Testis (tissue), 2 donors: ENCODE results near the gene PLEKHD1.

Source experiments
- POLR2A ChIP-seq: fragments of 450-650 bp; IDR thresholded peaks from one replicate; pipeline ENCODE4 v1.6.1; 2017; ENCODE audit warnings: antibody characterized with exemption, mild to moderate bottlenecking, moderate library complexity
- TF ChIP-seq, protein P1 (sequence below), 3 experiments: fragments of 450-650 bp in 2 of 3; fragments of 200-600 bp in 1 of 3; sonication (generic) in 1 of 3; IDR thresholded peaks; one replicate each; pipeline ENCODE4 v1.5.1; 2016 to 2019; ENCODE audit warnings: antibody characterized with exemption in 3 of 3, mild to moderate bottlenecking in 2 of 3, moderate library complexity in 1 of 3

DNA sequence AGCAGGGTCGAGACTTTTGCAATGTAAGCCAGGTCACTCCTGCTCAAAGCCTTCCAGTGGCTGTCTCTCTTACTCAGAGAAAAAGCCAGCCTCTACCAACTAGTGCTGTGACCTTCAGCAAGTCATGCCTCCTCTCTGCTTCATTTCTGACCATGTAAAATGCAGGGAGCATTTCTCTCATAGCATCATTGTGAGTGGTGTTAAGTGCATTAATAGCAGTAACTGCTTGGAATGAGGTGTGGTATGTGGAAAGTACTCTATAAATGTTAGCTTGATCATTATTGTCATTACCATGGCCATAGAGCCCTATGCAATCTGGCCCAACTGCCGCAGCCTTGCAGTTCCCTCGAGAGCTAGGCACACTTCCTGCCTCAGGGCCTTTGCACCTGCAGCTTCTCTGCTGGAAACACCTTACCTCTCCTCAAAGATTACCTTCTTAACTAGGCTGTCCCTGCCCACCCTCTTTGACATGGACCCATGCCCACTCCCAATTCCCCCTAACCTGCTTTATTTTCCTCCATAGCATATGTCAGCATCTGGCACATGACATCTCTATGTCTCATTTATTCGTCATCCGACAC, 10.9 kb downstream of the PLEKHD1 start:
- TF ChIP-seq, protein P1, sequence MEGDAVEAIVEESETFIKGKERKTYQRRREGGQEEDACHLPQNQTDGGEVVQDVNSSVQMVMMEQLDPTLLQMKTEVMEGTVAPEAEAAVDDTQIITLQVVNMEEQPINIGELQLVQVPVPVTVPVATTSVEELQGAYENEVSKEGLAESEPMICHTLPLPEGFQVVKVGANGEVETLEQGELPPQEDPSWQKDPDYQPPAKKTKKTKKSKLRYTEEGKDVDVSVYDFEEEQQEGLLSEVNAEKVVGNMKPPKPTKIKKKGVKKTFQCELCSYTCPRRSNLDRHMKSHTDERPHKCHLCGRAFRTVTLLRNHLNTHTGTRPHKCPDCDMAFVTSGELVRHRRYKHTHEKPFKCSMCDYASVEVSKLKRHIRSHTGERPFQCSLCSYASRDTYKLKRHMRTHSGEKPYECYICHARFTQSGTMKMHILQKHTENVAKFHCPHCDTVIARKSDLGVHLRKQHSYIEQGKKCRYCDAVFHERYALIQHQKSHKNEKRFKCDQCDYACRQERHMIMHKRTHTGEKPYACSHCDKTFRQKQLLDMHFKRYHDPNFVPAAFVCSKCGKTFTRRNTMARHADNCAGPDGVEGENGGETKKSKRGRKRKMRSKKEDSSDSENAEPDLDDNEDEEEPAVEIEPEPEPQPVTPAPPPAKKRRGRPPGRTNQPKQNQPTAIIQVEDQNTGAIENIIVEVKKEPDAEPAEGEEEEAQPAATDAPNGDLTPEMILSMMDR (IDR thresholded peaks at IDR 0.05), result no peak
- TF ChIP-seq POLR2A, result no peak
